ENCODE data around the gene NEDD8. TPM values are rescaled to one million over a fixed set of nuclear protein-coding genes. Genes with fewer than 3 reads are reported as not detected.
A peak's percentile ranks its signal among the peaks of the same experiment; 100 is the strongest.

The NEDD8 gene
- total and polyA plus RNA-seq, 2 donors (not counting 1 experiment from before 2014, with no cell fraction given), result 86.7 to 98.5 TPM

GRCh38 chr14:24216345-24216699, 15.8 kb downstream of the NEDD8 start:
- POLR2A ChIA-PET, result interaction anchor here (0.5 to 5.3 kb wide), 14 partner anchors 16 to 214 kb away, joined by 3 to 64 read pairs (median 4); partner anchors contain the start of genes DCAF11, DHRS1, GMPR2 and IPO4
- Mint-ChIP-seq H3K4me1 (peaks cover 37% of the 10 kb centered on the region), H3K27ac (peak overlapping the region; percentile 96)

More at GRCh38 chr14:24216345-24216699, 15.8 kb downstream of the NEDD8 start:
- Histone ChIP-seq H3K79me2 (ENCODE audit: control insufficient read depth, insufficient read depth, low read length) (peaks cover 67% of the 10 kb centered on the region), H3K27me3 (replicated peaks in 1 of 4; ENCODE audit: control extremely low read depth in 1 of 4, control insufficient read depth in 3 of 4, insufficient read depth in 4 of 4, low read length in 3 of 4) (no peaks in the 10 kb centered on the region), H3K9ac (ENCODE audit: low read length) (peak overlapping the region; percentile 93), H3K36me3 (replicated peaks in 1 of 2; ENCODE audit: control extremely low read depth in 1 of 2, control insufficient read depth in 1 of 2, extremely low read depth in 1 of 2, insufficient read depth in 2 of 2, low read length in 1 of 2) (peaks cover 2 to 13% of the 10 kb centered on the region in 2 experiments), H3K9me3 (ENCODE audit: control extremely low read depth in 1 of 3, control insufficient read depth in 2 of 3, insufficient read depth in 1 of 3, low read length in 2 of 3) (no peaks in the 10 kb centered on the region), H4K20me1 (ENCODE audit: control insufficient read depth, insufficient read depth, low read length, poor library complexity, severe bottlenecking) (peaks cover 10% of the 10 kb centered on the region), H2AFZ (ENCODE audit: insufficient read depth, low read depth, low read length, poor library complexity, severe bottlenecking) (peak overlapping the region; percentile 90), H3K4me2 (replicated peaks; ENCODE audit: low read depth, low read length, poor library complexity, severe bottlenecking) (peak overlapping the region; percentile 88), H3K4me3 (ENCODE audit: control extremely low read depth in 1 of 5, extremely low read depth in 1 of 5, insufficient read depth in 1 of 5, low read depth in 2 of 5, low read length in 4 of 5) (no peak overlapping the region), H3K27ac (ENCODE audit: low read length in 2 of 2) (peak overlapping the region; percentile 85 to 89), H3K4me1 (ENCODE audit: control insufficient read depth in 2 of 2, insufficient read depth in 2 of 2, low read length in 2 of 2) (peaks cover 32% of the 10 kb centered on the region in 2 donors)
- CTCF ChIA-PET, result interaction anchor here (0.9 to 4.2 kb wide), 22 partner anchors 12 to 219 kb away, joined by 3 to 31 read pairs (median 5); partner anchors contain the start of genes CIDEB, DHRS1, GMPR2 and IRF9
- H3K9me3 Mint-ChIP-seq (ENCODE audit: insufficient read depth), result no peaks in the 10 kb centered on the region
- peak overlapping the region; percentile 93 for H3K4me3 Mint-ChIP-seq
- no peak for DNase-seq
- intact Hi-C loops (cut with micrococcal nuclease), result loop anchor here (1.0 to 10.0 kb wide), 5 partner anchors 26 to 916 kb away; partner anchors contain the start of genes THTPA, TINF2 and ZFHX2
- TF ChIP-seq EZH2 (IDR thresholded peaks at IDR 0.05; ENCODE audit: borderline replicate concordance, insufficient read depth, low read depth, low read length, poor library complexity, severe bottlenecking) (no peak), CTCF (IDR thresholded peaks at IDR 0.05) (no peak)
- WGBS (ENCODE audit: insufficient coverage), result 100% methylated on average over 1 of the region's 2 CpGs
- ATAC-seq (ENCODE audit: low read depth), result no peak
- H3K27me3 Mint-ChIP-seq, result no peaks in the 10 kb centered on the region
